OCI-LY3 (cell line): ENCODE measurements around the gene SPOP.

Experiments
- H2AFZ ChIP-seq: fragments of 200-600, 300-600 bp; shearing (Covaris generic); 2 replicates; pipeline ENCODE4 v1.6.0; 2014; ENCODE audit warnings: antibody characterized with exemption, low read depth, low read length
- H3K27ac ChIP-seq: fragments of 200-600, 300-600 bp; sonication (generic); 2 replicates; pipeline ENCODE4 v1.5.1; 2014; ENCODE audit warnings: mild to moderate bottlenecking, low read length, moderate library complexity, mixed read lengths
- H3K27me3 ChIP-seq: fragments of 200-600, 300-600 bp; sonication (generic); 2 replicates; pipeline ENCODE4 v1.6.1; 2014; ENCODE audit warnings: low read depth, low read length, mixed read lengths
- H3K36me3 ChIP-seq: fragments of 200-600, 300-600 bp; sonication (generic); replicated peaks from 2 replicates; pipeline ENCODE3; 2014; ENCODE audit warnings: low read depth, low read length, mixed read lengths
- H3K4me1 ChIP-seq: fragments of 300-600, 200-600 bp; sonication (generic); 2 replicates; pipeline ENCODE4 v1.6.1; 2014; ENCODE audit warnings: low read length, mixed read lengths
- H3K4me2 ChIP-seq: fragments of 200-600, 300-600 bp; sonication (generic); 2 replicates; pipeline ENCODE4 v1.6.1; 2014; ENCODE audit warnings: low read length, mixed read lengths
- H3K4me3 ChIP-seq: fragments of 300-600, 200-600 bp; sonication (generic); 2 replicates; pipeline ENCODE4 v1.5.1; 2014; ENCODE audit warnings: antibody characterized with exemption, mild to moderate bottlenecking, low read length, moderate library complexity
- H3K79me2 ChIP-seq: fragments of 300-600, 200-600 bp; shearing (Covaris generic); 2 replicates; pipeline ENCODE4 v1.6.1; 2014; ENCODE audit warnings: mild to moderate bottlenecking, low read length, mixed read lengths
- H3K9ac ChIP-seq: fragments of 300-600, 200-600 bp; shearing (Covaris generic); 2 replicates; pipeline ENCODE4 v1.6.0; 2014; ENCODE audit warnings: mild to moderate bottlenecking, low read length, moderate library complexity
- H3K9me3 ChIP-seq: fragments of 200-600, 300-600 bp; shearing (Covaris generic); 2 replicates; pipeline ENCODE4 v1.6.1; 2014; ENCODE audit warnings: low read length, mixed read lengths; ENCODE audit not compliant: insufficient read depth
- H4K20me1 ChIP-seq: fragments of 200-600, 300-600 bp; sonication (generic); 2 replicates; pipeline ENCODE4 v1.6.1; 2016; ENCODE audit warnings: low read length, mixed read lengths; ENCODE audit not compliant: insufficient read depth
- EZH2phosphoT487 ChIP-seq: fragments of 200-600 bp; shearing (Covaris generic); IDR thresholded peaks from 2 replicates; pipeline ENCODE4 v1.6.1; 2018; ENCODE audit warnings: antibody characterized with exemption, mixed run types, low read depth
- TF ChIP-seq, protein P1 (sequence below): fragments of 200-600, 300-600 bp; sonication (generic); IDR thresholded peaks from 2 replicates; pipeline ENCODE4 v1.5.1; 2014; ENCODE audit warnings: antibody characterized with exemption, low read length, low read depth

Gene SPOP

DNA sequence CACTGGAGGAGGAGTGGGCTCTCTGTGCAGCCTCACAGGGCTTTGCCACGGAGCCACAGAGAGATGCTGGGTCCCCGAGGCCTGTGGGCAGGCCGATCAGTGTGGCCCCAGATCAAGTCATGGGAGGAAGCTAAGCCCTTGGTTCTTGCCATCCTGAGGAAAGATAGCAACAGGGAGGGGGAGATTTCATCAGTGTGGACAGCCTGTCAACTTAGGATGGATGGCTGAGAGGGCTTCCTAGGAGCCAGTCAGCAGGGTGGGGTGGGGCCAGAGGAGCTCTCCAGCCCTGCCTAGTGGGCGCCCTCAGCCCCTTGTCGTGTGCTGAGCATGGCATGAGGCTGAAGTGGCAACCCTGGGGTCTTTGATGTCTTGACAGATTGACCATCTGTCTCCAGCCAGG, 98.4 kb downstream of the SPOP start:
- no peak overlapping the region for H3K9ac ChIP-seq
- H2AFZ ChIP-seq: no peak overlapping the region
- H3K79me2 ChIP-seq: no peaks in the 10 kb centered on the region
- TF ChIP-seq, protein P1, sequence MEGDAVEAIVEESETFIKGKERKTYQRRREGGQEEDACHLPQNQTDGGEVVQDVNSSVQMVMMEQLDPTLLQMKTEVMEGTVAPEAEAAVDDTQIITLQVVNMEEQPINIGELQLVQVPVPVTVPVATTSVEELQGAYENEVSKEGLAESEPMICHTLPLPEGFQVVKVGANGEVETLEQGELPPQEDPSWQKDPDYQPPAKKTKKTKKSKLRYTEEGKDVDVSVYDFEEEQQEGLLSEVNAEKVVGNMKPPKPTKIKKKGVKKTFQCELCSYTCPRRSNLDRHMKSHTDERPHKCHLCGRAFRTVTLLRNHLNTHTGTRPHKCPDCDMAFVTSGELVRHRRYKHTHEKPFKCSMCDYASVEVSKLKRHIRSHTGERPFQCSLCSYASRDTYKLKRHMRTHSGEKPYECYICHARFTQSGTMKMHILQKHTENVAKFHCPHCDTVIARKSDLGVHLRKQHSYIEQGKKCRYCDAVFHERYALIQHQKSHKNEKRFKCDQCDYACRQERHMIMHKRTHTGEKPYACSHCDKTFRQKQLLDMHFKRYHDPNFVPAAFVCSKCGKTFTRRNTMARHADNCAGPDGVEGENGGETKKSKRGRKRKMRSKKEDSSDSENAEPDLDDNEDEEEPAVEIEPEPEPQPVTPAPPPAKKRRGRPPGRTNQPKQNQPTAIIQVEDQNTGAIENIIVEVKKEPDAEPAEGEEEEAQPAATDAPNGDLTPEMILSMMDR: no peak
- no peak for TF ChIP-seq EZH2phosphoT487
- H3K9me3 ChIP-seq: no peaks in the 10 kb centered on the region
- H4K20me1 ChIP-seq: no peaks in the 10 kb centered on the region
- no peak overlapping the region for H3K4me3 ChIP-seq
- H3K4me1 ChIP-seq: peaks cover 12% of the 10 kb centered on the region
- no peak overlapping the region for H3K27ac ChIP-seq
- no peaks in the 10 kb centered on the region for H3K27me3 ChIP-seq
- no peaks in the 10 kb centered on the region for H3K36me3 ChIP-seq
- no peak overlapping the region for H3K4me2 ChIP-seq

DNA sequence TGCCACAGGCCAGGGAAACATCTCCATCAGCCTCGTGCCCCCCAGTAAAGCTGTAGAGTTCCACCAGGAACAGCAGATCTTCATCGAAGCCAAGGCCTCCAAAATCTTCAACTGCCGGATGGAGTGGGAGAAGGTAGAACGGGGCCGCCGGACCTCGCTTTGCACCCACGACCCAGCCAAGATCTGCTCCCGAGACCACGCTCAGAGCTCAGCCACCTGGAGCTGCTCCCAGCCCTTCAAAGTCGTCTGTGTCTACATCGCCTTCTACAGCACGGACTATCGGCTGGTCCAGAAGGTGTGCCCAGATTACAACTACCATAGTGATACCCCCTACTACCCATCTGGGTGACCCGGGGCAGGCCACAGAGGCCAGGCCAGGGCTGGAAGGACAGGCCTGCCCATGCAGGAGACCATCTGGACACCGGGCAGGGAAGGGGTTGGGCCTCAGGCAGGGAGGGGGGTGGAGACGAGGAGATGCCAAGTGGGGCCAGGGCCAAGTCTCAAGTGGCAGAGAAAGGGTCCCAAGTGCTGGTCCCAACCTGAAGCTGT, 98.9 kb downstream of the SPOP start:
- H3K9ac ChIP-seq: no peak overlapping the region
- H3K9me3 ChIP-seq: no peaks in the 10 kb centered on the region
- no peaks in the 10 kb centered on the region for H4K20me1 ChIP-seq
- H3K79me2 ChIP-seq: no peaks in the 10 kb centered on the region
- H3K27ac ChIP-seq: no peak overlapping the region
- H3K4me1 ChIP-seq: peaks cover 12% of the 10 kb centered on the region
- TF ChIP-seq, protein P1: no peak
- no peak for TF ChIP-seq EZH2phosphoT487
- no peak overlapping the region for H3K4me3 ChIP-seq
- no peak overlapping the region for H2AFZ ChIP-seq
- H3K27me3 ChIP-seq: no peaks in the 10 kb centered on the region
- H3K36me3 ChIP-seq: no peaks in the 10 kb centered on the region
- no peak overlapping the region for H3K4me2 ChIP-seq

DNA sequence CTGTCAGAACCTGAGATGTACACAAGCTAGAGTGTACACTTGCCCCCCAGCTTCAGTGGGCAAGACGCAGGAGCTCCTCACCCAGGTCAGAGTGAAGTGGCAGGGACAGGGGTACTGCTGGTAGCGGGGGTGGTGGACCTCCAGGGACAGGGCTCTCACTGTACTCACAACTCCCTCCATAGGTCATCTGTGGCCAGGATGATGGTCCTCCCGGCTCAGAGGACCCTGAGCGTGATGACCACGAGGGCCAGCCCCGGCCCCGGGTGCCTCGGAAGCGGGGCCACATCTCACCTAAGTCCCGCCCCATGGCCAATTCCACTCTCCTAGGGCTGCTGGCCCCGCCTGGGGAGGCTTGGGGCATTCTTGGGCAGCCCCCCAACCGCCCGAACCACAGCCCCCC, 99.5 kb downstream of the SPOP start:
- peaks cover 12% of the 10 kb centered on the region for H3K4me1 ChIP-seq

DNA sequence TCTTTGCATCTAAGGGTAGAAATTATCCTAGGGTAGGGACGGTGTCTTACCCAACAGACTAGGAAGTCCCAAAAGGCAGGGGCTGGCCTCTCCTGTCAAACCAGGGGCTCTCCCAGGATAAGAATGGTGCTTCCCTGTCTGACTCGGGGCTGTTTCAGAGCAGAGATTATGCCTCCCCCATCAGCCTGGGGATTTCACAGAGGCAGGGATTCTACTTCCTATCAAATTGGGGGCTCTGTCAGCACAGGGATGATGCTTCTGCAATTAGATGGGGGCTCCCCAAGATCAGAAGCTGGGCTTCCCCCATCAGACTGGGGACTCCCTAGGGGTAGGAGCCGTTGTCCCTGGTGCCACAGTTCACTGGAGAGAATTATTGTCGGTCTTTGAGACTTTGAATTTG, 99.9 kb downstream of the SPOP start:
- peaks cover 12% of the 10 kb centered on the region for H3K4me1 ChIP-seq
- TF ChIP-seq, protein P1: no peak
- no peak for TF ChIP-seq EZH2phosphoT487

More for the DNA sequence above, 99.5 kb downstream of the SPOP start:
- H3K79me2 ChIP-seq: no peaks in the 10 kb centered on the region
- H3K4me2 ChIP-seq: peak overlapping the region; percentile 36; the same call in 1 of the 2 replicates
- no peak overlapping the region for H3K27ac ChIP-seq
- no peaks in the 10 kb centered on the region for H4K20me1 ChIP-seq
- 0 out of 2 replicates have a peak, but pooled peaks cover 4% of the 10 kb centered on the region for H3K27me3 ChIP-seq
- no peaks in the 10 kb centered on the region for H3K9me3 ChIP-seq
- no peaks in the 10 kb centered on the region for H3K36me3 ChIP-seq
- no peak overlapping the region for H3K4me3 ChIP-seq
- H2AFZ ChIP-seq: no peak overlapping the region
- no peak overlapping the region for H3K9ac ChIP-seq
- TF ChIP-seq EZH2phosphoT487: no peak
- TF ChIP-seq, protein P1: no peak

More for the DNA sequence above, 99.9 kb downstream of the SPOP start:
- no peak overlapping the region for H3K27ac ChIP-seq
- no peak overlapping the region for H3K9ac ChIP-seq
- H3K27me3 ChIP-seq: 0 out of 2 replicates have a peak, but pooled peaks cover 7% of the 10 kb centered on the region
- no peaks in the 10 kb centered on the region for H3K9me3 ChIP-seq
- H3K79me2 ChIP-seq: no peaks in the 10 kb centered on the region
- H4K20me1 ChIP-seq: no peaks in the 10 kb centered on the region
- H3K36me3 ChIP-seq: no peaks in the 10 kb centered on the region
- no peak overlapping the region for H2AFZ ChIP-seq
- peak overlapping the region; percentile 36 for H3K4me2 ChIP-seq
- H3K4me3 ChIP-seq: no peak overlapping the region
